ENCODE measurements around the gene PTPN13.
A peak's percentile ranks its signal among the peaks of the same experiment; 100 is the strongest.

Gene PTPN13

GRCh38 chr4:86564795-86565194 lies 29.3 kb upstream of the PTPN13 start:
- TF ChIP-seq CTCF (IDR thresholded peaks at IDR 0.05; ENCODE audit: insufficient read depth, low read depth, low read length, missing control alignments) = no peak
- no peak overlapping the region for H3K4me3 ChIP-seq (ENCODE audit: low read length)
- DNase-seq (ENCODE audit: low read depth) = no peak

- no peak for DNase-seq (ENCODE audit: low read depth)
- no peak for TF ChIP-seq CTCF (IDR thresholded peaks at IDR 0.05; ENCODE audit: insufficient read depth, low read depth, low read length, missing control alignments)
- H3K4me3 ChIP-seq (ENCODE audit: low read length) = no peak overlapping the region
Measured at GRCh38 chr4:86565651-86566050, 28.5 kb upstream of the PTPN13 start.

GRCh38 chr4:86569103-86569870 lies 24.8 kb upstream of the PTPN13 start:
- DNase-seq (ENCODE audit: low read depth) = no peak
- H3K4me3 ChIP-seq (ENCODE audit: low read length) = no peak overlapping the region
- TF ChIP-seq CTCF (IDR thresholded peaks at IDR 0.05; ENCODE audit: insufficient read depth, low read depth, low read length, missing control alignments) = no peak

GRCh38 chr4:86579941-86580340 lies 14.2 kb upstream of the PTPN13 start:
- H3K4me3 ChIP-seq (ENCODE audit: low read length) = no peak overlapping the region
- TF ChIP-seq CTCF (IDR thresholded peaks at IDR 0.05; ENCODE audit: insufficient read depth, low read depth, low read length, missing control alignments) = no peak
- DNase-seq (ENCODE audit: low read depth) = no peak

- DNase-seq (ENCODE audit: low read depth) = peak; percentile 35
- H3K4me3 ChIP-seq (ENCODE audit: low read length) = no peak overlapping the region
- TF ChIP-seq CTCF (IDR thresholded peaks at IDR 0.05; ENCODE audit: insufficient read depth, low read depth, low read length, missing control alignments) = no peak
Measured at GRCh38 chr4:86582410-86582809, 11.7 kb upstream of the PTPN13 start.

GRCh38 chr4:86586160-86586572 lies 7.9 kb upstream of the PTPN13 start:
- no peak for TF ChIP-seq CTCF (IDR thresholded peaks at IDR 0.05; ENCODE audit: insufficient read depth, low read depth, low read length, missing control alignments)
- no peak overlapping the region for H3K4me3 ChIP-seq (ENCODE audit: low read length)
- DNase-seq (ENCODE audit: low read depth) = peak; percentile 95
